Liver (tissue), 9 donors: ENCODE measurements around the gene VEZF1. TPM values are rescaled to one million over a fixed set of nuclear protein-coding genes. Genes with fewer than 3 reads are reported as not detected.

Experiments used
- DNase-seq: peaks from one replicate; pipeline ENCODE4 v3.0.0-alpha.2; 2017; ENCODE audit warnings: low spot score
- H3K27ac ChIP-seq, 2 donors: one replicate each; pipeline ENCODE4 v1.7.0; 2013; ENCODE audit warnings: inconsistent platforms in 2 of 2, low read length in 2 of 2, control low read depth in 1 of 2, low read depth in 1 of 2, mild to moderate bottlenecking in 1 of 2
- H3K27me3 ChIP-seq, 4 donors: one replicate each; pipeline versions ENCODE4 v1.6.1 to v1.7.0; 2013; ENCODE audit warnings: low read length in 3 of 4, inconsistent platforms in 1 of 4, mild to moderate bottlenecking in 1 of 4, moderate library complexity in 1 of 4; ENCODE audit not compliant: control insufficient read depth in 4 of 4, insufficient read depth in 4 of 4
- H3K36me3 ChIP-seq, 4 donors: one replicate each; pipeline versions ENCODE4 v1.6.1 to v1.7.0; 2013; ENCODE audit warnings: low read length in 3 of 4, mild to moderate bottlenecking in 3 of 4, low read depth in 1 of 4, moderate library complexity in 1 of 4; ENCODE audit not compliant: control insufficient read depth in 4 of 4, insufficient read depth in 3 of 4
- H3K4me1 ChIP-seq, 4 donors: one replicate each; pipeline versions ENCODE4 v1.6.1 to v1.7.0; 2013; ENCODE audit warnings: low read length in 3 of 4, mild to moderate bottlenecking in 3 of 4, moderate library complexity in 1 of 4; ENCODE audit not compliant: control insufficient read depth in 4 of 4, insufficient read depth in 4 of 4
- H3K4me3 ChIP-seq, 3 donors: one replicate each; pipeline versions ENCODE4 v1.6.1 to v1.7.0; 2013; ENCODE audit warnings: low read length in 3 of 3, control low read depth in 1 of 3, low read depth in 1 of 3, mild to moderate bottlenecking in 1 of 3
- H3K9ac ChIP-seq, 2 donors: one replicate each; pipeline ENCODE4 v1.7.0; 2013; ENCODE audit warnings: low read length in 2 of 2, mild to moderate bottlenecking in 2 of 2, moderate library complexity in 2 of 2, control low read depth in 1 of 2, low read depth in 1 of 2
- H3K9me3 ChIP-seq, 4 donors: one replicate each; pipeline versions ENCODE4 v1.6.1 to v1.7.0; 2013; ENCODE audit warnings: low read length in 3 of 4; ENCODE audit not compliant: control insufficient read depth in 4 of 4
- EGR1 ChIP-seq, 2 donors: IDR thresholded peaks; 2 replicates each; pipeline ENCODE4 v1.6.1; 2016 to 2018; ENCODE audit warnings: antibody characterized with exemption in 2 of 2, low read depth in 2 of 2
- FOXA1 ChIP-seq: IDR thresholded peaks from 2 replicates; pipeline ENCODE4 v1.6.1; 2016; ENCODE audit warnings: antibody characterized with exemption
- FOXA2 ChIP-seq: IDR thresholded peaks from 2 replicates; pipeline ENCODE4 v1.6.1; 2016; ENCODE audit warnings: antibody characterized with exemption
- GABPA ChIP-seq, 2 donors: IDR thresholded peaks in 1 of 2; conservative IDR thresholded peaks in 1 of 2; 2 replicates each; pipeline ENCODE4 v1.6.1; 2016; ENCODE audit warnings: antibody characterized with exemption in 2 of 2, mild to moderate bottlenecking in 1 of 2, moderate library complexity in 1 of 2
- HNF4A ChIP-seq, 2 donors: conservative IDR thresholded peaks; 2 replicates each; pipeline ENCODE4 v1.6.1; 2016; ENCODE audit warnings: antibody characterized with exemption in 2 of 2, mild to moderate bottlenecking in 2 of 2
- HNF4G ChIP-seq: IDR thresholded peaks from 2 replicates; pipeline ENCODE4 v1.6.1; 2016; ENCODE audit warnings: antibody characterized with exemption
- JUND ChIP-seq, 2 donors: IDR thresholded peaks; 2 replicates each; pipeline ENCODE4 v1.6.1; 2016; ENCODE audit warnings: antibody characterized with exemption in 2 of 2
- NR2F2 ChIP-seq: IDR thresholded peaks from 2 replicates; pipeline ENCODE4 v1.6.1; 2016; ENCODE audit warnings: antibody characterized with exemption
- RAD21 ChIP-seq, 2 donors: IDR thresholded peaks; 2 replicates each; pipeline ENCODE4 v1.6.1; 2016; ENCODE audit warnings: antibody characterized with exemption in 2 of 2, mild to moderate bottlenecking in 2 of 2
- RXRA ChIP-seq, 2 donors: IDR thresholded peaks; 2 replicates each; pipeline ENCODE4 v1.6.1; 2017 to 2018; ENCODE audit warnings: antibody characterized with exemption in 2 of 2, mild to moderate bottlenecking in 1 of 2
- TAF1 ChIP-seq: conservative IDR thresholded peaks from 2 replicates; pipeline ENCODE4 v1.6.1; 2016; ENCODE audit warnings: antibody characterized with exemption, mild to moderate bottlenecking
- YY1 ChIP-seq: IDR thresholded peaks from 2 replicates; pipeline ENCODE4 v1.6.1; 2016; ENCODE audit warnings: antibody characterized with exemption, mild to moderate bottlenecking
- ZBTB33 ChIP-seq: IDR thresholded peaks from 2 replicates; pipeline ENCODE4 v1.6.1; 2016; ENCODE audit warnings: antibody characterized with exemption
- WGBS: extraction: QIAGEN DNeasy Blood & Tissue Kit; methylation state at CpG from one replicate; pipeline ENCODE4 v1.1.7; 2013; 5-methylcytosine and 5-hydroxymethylcytosine counted together
- polyA plus RNA-seq, 2 donors: library from polyadenylated mRNA; stranded (reverse) in 1 of 2; unstranded in 1 of 2; fragments of 200-250 nt in 1 of 2; fragments of >200 nt in 1 of 2; fragmentation: Nextera tagmentation in 1 of 2; extraction: Ambion mirVana in 1 of 2; gene quantifications; one replicate each; pipeline versions ENCODE4 v1.2.1 to v1.2.3, GENCODE V29; 2013 to 2015
- total RNA-seq, 2 donors: library from RNA; depleted of rRNA; stranded (reverse); fragments of >200 nt; gene quantifications; one replicate each; pipeline ENCODE4 v1.2.3, GENCODE V29; 2014
- TF ChIP-seq, protein P1 (sequence below): IDR thresholded peaks from 2 replicates; pipeline ENCODE4 v1.6.1; 2016; ENCODE audit warnings: antibody characterized with exemption, mild to moderate bottlenecking
- TF ChIP-seq, protein P2 (sequence below): IDR thresholded peaks from 2 replicates; pipeline ENCODE4 v1.6.1; 2016; ENCODE audit warnings: antibody characterized with exemption
- TF ChIP-seq, protein P3 (sequence below): IDR thresholded peaks from 2 replicates; pipeline ENCODE4 v1.6.1; 2016; ENCODE audit warnings: antibody characterized with exemption
- donor health status: healthy.
- donor health status: healthy.
- donor health status: healthy.
- donor health status: healthy.
- donor health status: healthy.

VEZF1 gene
- total and polyA plus RNA-seq, 4 donors, result 7.9 to 26.2 (median 11.4) TPM

GRCh38 chr17:57926723-57927047, 61.4 kb downstream of the VEZF1 start:
- no peaks in the 10 kb centered on the region for H3K27me3 ChIP-seq
- no peak overlapping the region for H3K4me3 ChIP-seq
- H3K36me3 ChIP-seq, result no peaks in the 10 kb centered on the region
- 82% methylated on average over 7 of the region's 7 CpGs for WGBS
- TF ChIP-seq FOXA2 (no peak), ZBTB33 (no peak), HNF4A (conservative IDR thresholded peaks at IDR 0.05) (no peak), RAD21 (IDR thresholded peaks at IDR 0.05) (no peak)
- H3K4me1 ChIP-seq, result peaks cover 0 to 3% (median 0%) of the 10 kb centered on the region in 4 donors
- no peaks in the 10 kb centered on the region for H3K9me3 ChIP-seq
- DNase-seq, result no peak
- H3K9ac ChIP-seq, result no peak overlapping the region
- H3K27ac ChIP-seq, result no peak overlapping the region

DNA sequence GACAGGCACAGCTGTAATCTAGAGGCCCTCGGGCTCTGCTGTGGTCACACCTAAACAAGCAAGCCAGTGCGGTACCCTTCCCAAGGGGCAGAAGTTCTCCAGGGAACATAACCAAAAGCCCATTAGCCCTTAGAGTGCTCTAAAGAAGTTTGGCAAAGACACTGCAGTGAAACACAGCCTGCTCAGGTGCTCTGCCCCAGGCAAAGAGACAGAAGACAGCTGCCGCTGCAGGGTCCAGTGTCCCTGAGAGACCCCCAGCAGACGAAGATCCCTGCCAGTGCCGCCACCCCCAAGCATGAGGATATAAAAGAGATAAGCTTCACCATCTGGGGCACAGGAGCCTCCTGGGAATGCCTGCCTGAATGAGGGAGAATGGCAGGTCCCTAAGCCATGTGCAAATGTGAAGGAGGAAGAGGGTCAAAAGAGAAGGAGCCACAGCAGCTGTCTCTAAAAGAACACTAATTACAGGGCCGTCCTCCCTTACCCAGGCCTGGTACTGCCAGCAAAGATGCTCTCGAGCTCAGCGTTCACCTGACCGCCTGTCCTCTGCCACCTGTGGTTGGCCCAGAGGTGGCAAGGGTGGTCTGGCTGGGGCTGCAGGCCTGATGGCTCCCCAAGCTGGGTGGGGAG, 62.6 kb downstream of the VEZF1 start:
- H3K36me3 ChIP-seq, result no peaks in the 10 kb centered on the region
- WGBS, result 92% methylated on average over 9 of the region's 9 CpGs
- no peak overlapping the region for H3K9ac ChIP-seq
- no peaks in the 10 kb centered on the region for H3K9me3 ChIP-seq
- TF ChIP-seq, protein P1, sequence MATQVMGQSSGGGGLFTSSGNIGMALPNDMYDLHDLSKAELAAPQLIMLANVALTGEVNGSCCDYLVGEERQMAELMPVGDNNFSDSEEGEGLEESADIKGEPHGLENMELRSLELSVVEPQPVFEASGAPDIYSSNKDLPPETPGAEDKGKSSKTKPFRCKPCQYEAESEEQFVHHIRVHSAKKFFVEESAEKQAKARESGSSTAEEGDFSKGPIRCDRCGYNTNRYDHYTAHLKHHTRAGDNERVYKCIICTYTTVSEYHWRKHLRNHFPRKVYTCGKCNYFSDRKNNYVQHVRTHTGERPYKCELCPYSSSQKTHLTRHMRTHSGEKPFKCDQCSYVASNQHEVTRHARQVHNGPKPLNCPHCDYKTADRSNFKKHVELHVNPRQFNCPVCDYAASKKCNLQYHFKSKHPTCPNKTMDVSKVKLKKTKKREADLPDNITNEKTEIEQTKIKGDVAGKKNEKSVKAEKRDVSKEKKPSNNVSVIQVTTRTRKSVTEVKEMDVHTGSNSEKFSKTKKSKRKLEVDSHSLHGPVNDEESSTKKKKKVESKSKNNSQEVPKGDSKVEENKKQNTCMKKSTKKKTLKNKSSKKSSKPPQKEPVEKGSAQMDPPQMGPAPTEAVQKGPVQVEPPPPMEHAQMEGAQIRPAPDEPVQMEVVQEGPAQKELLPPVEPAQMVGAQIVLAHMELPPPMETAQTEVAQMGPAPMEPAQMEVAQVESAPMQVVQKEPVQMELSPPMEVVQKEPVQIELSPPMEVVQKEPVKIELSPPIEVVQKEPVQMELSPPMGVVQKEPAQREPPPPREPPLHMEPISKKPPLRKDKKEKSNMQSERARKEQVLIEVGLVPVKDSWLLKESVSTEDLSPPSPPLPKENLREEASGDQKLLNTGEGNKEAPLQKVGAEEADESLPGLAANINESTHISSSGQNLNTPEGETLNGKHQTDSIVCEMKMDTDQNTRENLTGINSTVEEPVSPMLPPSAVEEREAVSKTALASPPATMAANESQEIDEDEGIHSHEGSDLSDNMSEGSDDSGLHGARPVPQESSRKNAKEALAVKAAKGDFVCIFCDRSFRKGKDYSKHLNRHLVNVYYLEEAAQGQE, result no peak
- TF ChIP-seq, protein P2, sequence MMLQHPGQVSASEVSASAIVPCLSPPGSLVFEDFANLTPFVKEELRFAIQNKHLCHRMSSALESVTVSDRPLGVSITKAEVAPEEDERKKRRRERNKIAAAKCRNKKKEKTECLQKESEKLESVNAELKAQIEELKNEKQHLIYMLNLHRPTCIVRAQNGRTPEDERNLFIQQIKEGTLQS, result no peak
- no peak for TF ChIP-seq HNF4A (conservative IDR thresholded peaks at IDR 0.05)
- no peak for TF ChIP-seq FOXA1
- no peak for TF ChIP-seq EGR1 (IDR thresholded peaks at IDR 0.05; ENCODE audit: low read depth in 2 of 2)
- TF ChIP-seq RAD21 (IDR thresholded peaks at IDR 0.05), result no peak
- no peak for TF ChIP-seq FOXA2
- TF ChIP-seq, protein P3, sequence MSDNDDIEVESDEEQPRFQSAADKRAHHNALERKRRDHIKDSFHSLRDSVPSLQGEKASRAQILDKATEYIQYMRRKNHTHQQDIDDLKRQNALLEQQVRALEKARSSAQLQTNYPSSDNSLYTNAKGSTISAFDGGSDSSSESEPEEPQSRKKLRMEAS, result no peak
- no peak overlapping the region for H3K27ac ChIP-seq
- DNase-seq, result no peak
- peaks cover 0 to 3% (median 0%) of the 10 kb centered on the region in 4 donors for H3K4me1 ChIP-seq
- no peak overlapping the region for H3K4me3 ChIP-seq
- no peaks in the 10 kb centered on the region for H3K27me3 ChIP-seq

- no peaks in the 10 kb centered on the region for H3K36me3 ChIP-seq
- no peak overlapping the region for H3K27ac ChIP-seq
- H3K4me3 ChIP-seq, result no peak overlapping the region
- H3K27me3 ChIP-seq, result no peaks in the 10 kb centered on the region
- peaks cover 0 to 3% (median 0%) of the 10 kb centered on the region in 4 donors for H3K4me1 ChIP-seq
- WGBS, result 76% methylated on average over 4 of the region's 4 CpGs
- DNase-seq, result no peak
- H3K9ac ChIP-seq, result no peak overlapping the region
- H3K9me3 ChIP-seq, result no peaks in the 10 kb centered on the region
- TF ChIP-seq TAF1, result no peak
- no peak for TF ChIP-seq RXRA (IDR thresholded peaks at IDR 0.05)
- no peak for TF ChIP-seq GABPA (IDR thresholded peaks at IDR 0.05 in 1 of 2, conservative IDR thresholded peaks at IDR 0.05 in 1 of 2)
- TF ChIP-seq JUND (IDR thresholded peaks at IDR 0.05), result no peak
- TF ChIP-seq, protein P2, result no peak
- no peak for TF ChIP-seq YY1
- TF ChIP-seq FOXA1, result no peak
- TF ChIP-seq HNF4G, result no peak
- TF ChIP-seq, protein P3, result no peak
- TF ChIP-seq ZBTB33, result no peak
- no peak for TF ChIP-seq EGR1 (IDR thresholded peaks at IDR 0.05; ENCODE audit: low read depth in 2 of 2)
- TF ChIP-seq NR2F2, result no peak
Observed at GRCh38 chr17:57924677-57925076, 63.4 kb downstream of the VEZF1 start.
